ENCODE data around the gene NT5C3B. TPM values are rescaled to one million over a fixed set of nuclear protein-coding genes. Genes with fewer than 3 reads are reported as not detected.

The NT5C3B gene
- total and polyA plus RNA-seq, 8 donors = 9.8 to 80.7 (median 68.8) TPM

DNA sequence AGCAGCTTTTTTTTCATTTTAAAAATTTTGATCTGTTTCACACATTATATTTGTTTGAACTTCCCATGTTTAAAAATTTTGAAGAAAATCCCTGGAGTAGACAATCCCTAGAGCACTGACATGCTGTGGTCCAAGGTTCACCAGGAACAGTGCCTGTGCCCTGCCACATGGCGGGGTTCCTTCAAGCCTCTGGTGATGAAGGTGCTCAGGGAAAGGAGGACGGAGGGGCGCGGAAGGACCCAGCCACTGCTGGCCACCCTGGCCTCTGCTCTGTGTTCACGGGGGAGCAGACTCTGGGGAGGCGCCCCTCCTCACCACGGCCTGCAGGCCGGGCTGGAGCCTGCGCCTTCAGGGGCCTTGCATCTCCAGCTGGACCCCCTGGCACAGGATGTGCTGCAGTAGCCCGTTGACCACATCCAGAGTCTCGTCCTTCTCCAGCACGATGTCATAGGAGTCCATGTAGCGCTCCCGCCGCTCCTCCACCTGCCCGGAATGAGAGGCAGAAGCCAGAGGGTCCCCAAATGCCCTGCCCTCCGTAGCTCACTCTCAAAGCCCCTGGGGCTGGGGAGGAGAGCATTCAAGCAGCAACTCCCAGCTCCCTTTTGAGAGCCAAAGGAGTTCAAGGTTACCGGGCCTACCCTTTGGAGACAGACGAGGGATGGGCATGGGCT, 10.7 kb downstream of the NT5C3B start:
- no peak overlapping the region for H3K4me3 ChIP-seq
- DNase-seq = no peak
- H3K36me3 ChIP-seq = peaks cover 21 to 64% (median 60%) of the 10 kb centered on the region in 4 donors

DNA sequence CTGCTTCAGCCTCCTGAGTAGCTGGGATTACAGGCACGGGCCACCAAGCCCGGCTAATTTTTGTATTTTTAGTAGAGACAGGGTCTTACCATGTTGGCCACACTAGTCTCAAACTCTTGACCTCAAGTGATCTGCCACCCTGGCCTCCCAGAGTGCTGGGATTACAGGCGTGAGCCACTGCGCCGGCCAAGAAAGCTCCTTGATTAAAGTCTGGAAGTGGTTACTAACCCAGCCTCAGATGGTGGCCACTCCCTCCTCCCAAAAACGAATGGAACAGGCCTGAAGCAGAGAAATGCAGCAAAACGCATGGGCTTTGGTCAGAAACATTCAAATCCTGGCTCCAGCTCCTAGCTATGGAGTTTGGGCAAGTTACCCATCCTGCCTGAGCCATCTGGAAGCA, 11.9 kb downstream of the NT5C3B start:
- Histone ChIP-seq H3K27me3 (no peaks in the 10 kb centered on the region), H3K4me1 (peaks cover 0 to 15% (median 4%) of the 10 kb centered on the region in 4 donors), H3K27ac (no peak overlapping the region), H3K36me3 (peaks cover 14 to 52% (median 48%) of the 10 kb centered on the region in 4 donors), H3K4me3 (no peak overlapping the region), H3K9me3 (no peaks in the 10 kb centered on the region)
- 53 to 68% (median 59%) methylated on average over 6 to 7 of the region's 7 CpGs for WGBS, 5 donors
- intact Hi-C loops (cut with DNase I; ENCODE audit: low total_unique reads) = no loop called here
- no peak for DNase-seq
- TF ChIP-seq EP300 (IDR thresholded peaks at IDR 0.05) = no peak
- TF ChIP-seq, protein P1, sequence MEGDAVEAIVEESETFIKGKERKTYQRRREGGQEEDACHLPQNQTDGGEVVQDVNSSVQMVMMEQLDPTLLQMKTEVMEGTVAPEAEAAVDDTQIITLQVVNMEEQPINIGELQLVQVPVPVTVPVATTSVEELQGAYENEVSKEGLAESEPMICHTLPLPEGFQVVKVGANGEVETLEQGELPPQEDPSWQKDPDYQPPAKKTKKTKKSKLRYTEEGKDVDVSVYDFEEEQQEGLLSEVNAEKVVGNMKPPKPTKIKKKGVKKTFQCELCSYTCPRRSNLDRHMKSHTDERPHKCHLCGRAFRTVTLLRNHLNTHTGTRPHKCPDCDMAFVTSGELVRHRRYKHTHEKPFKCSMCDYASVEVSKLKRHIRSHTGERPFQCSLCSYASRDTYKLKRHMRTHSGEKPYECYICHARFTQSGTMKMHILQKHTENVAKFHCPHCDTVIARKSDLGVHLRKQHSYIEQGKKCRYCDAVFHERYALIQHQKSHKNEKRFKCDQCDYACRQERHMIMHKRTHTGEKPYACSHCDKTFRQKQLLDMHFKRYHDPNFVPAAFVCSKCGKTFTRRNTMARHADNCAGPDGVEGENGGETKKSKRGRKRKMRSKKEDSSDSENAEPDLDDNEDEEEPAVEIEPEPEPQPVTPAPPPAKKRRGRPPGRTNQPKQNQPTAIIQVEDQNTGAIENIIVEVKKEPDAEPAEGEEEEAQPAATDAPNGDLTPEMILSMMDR (IDR thresholded peaks at IDR 0.05) = no peak
- TF ChIP-seq POLR2A (IDR thresholded peaks at IDR 0.05) = no peak
- TF ChIP-seq POLR2AphosphoS5 (IDR thresholded peaks at IDR 0.05) = no peak

More for the DNA sequence above, 10.7 kb downstream of the NT5C3B start:
- intact Hi-C loops (cut with DNase I; ENCODE audit: low total_unique reads) = no loop called here
- TF ChIP-seq EP300 (IDR thresholded peaks at IDR 0.05) (no peak), POLR2AphosphoS5 (IDR thresholded peaks at IDR 0.05) (no peak), POLR2A (IDR thresholded peaks at IDR 0.05) (no peak)
- TF ChIP-seq, protein P1 (IDR thresholded peaks at IDR 0.05) = no peak
- Histone ChIP-seq H3K27ac (no peak overlapping the region), H3K4me1 (peaks cover 0 to 15% (median 4%) of the 10 kb centered on the region in 4 donors), H3K9me3 (no peaks in the 10 kb centered on the region), H3K27me3 (no peaks in the 10 kb centered on the region)
- 89 to 92% (median 92%) methylated on average over 15 to 19 of the region's 19 CpGs for WGBS, 5 donors

DNA sequence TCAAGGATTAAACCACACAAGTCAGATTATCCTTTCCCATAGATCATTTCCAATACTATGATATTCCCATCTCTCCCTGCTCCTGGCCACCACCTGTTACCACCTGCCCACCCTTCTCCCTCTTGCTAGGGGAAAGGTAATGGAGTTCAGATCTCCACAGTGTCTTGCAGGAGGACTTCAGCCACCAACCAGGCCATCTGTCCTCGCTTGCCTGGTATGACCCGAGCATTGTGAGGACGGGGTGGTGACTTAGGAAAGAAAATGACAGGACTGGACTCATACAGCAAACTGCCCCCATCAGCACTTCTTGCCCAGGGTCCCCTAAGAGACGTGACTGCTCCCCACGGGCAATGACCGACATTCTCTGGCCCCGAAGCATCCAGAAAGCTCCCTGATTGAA, 12.5 kb downstream of the NT5C3B start:
- Histone ChIP-seq H3K4me1 (peaks cover 0 to 15% (median 4%) of the 10 kb centered on the region in 4 donors), H3K27me3 (no peaks in the 10 kb centered on the region), H3K4me3 (no peak overlapping the region), H3K27ac (no peak overlapping the region), H3K9me3 (no peaks in the 10 kb centered on the region), H3K36me3 (peaks cover 11 to 47% (median 43%) of the 10 kb centered on the region in 4 donors)
- TF ChIP-seq, protein P1 (IDR thresholded peaks at IDR 0.05) = no peak
- no peak for TF ChIP-seq POLR2AphosphoS5 (IDR thresholded peaks at IDR 0.05)
- TF ChIP-seq POLR2A (IDR thresholded peaks at IDR 0.05) = no peak
- TF ChIP-seq EP300 (IDR thresholded peaks at IDR 0.05) = no peak
- whole genome bisulfite sequencing, 5 donors = 84 to 91% (median 88%) methylated on average over 7 of the region's 7 CpGs
- intact Hi-C loops (cut with DNase I; ENCODE audit: low total_unique reads) = no loop called here
- DNase-seq = no peak

DNA sequence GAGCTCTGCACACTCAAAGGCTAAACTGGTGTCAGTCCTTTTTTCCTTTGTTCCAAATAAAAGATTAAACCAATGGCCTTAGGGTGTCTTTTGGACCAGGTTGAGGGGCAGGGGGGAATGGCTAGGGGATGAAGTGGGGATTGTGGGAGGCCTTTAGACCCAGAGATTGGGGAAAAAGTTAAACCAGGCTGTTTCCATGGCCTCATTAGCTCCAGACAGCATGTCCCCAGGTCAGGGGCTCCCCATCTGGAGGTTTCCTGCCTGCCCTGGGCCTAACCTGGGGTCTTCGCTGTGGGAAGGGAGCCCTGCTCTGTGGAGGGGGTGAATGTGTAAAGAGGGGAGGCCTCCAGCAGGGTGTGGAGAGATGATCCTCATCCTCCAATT, 12.9 kb downstream of the NT5C3B start:
- Histone ChIP-seq H3K4me1 (peaks cover 0 to 13% (median 3%) of the 10 kb centered on the region in 4 donors), H3K4me3 (no peak overlapping the region), H3K9me3 (no peaks in the 10 kb centered on the region), H3K27ac (no peak overlapping the region), H3K36me3 (peaks cover 9 to 45% (median 39%) of the 10 kb centered on the region in 4 donors), H3K27me3 (no peaks in the 10 kb centered on the region)
- no peak for DNase-seq
- TF ChIP-seq EP300 (IDR thresholded peaks at IDR 0.05) = no peak
- TF ChIP-seq, protein P1 (IDR thresholded peaks at IDR 0.05) = no peak
- TF ChIP-seq POLR2A (IDR thresholded peaks at IDR 0.05) = no peak
- no peak for TF ChIP-seq POLR2AphosphoS5 (IDR thresholded peaks at IDR 0.05)
- 89 to 100% (median 92%) methylated on average over 1 of the region's 1 CpG for WGBS, 5 donors
- intact Hi-C loops (cut with DNase I; ENCODE audit: low total_unique reads) = no loop called here

All from stomach (tissue), 9 donors.